ENCODE results near the gene GPR75.

GRCh38 chr2:53854678-53855077 is 5.1 kb downstream of the GPR75 start:
- TF ChIP-seq CTCF (IDR thresholded peaks at IDR 0.05; ENCODE audit: insufficient read depth, low read length, poor library complexity, severe bottlenecking) (no peak), EZH2phosphoT487 (conservative IDR thresholded peaks at IDR 0.05; ENCODE audit: low read length) (no peak)

All from SU-DHL-6 (cell line).